ENCODE measurements around the gene CHEK1.
"Not testable (repeated sequence)": the region's sequence is repeated elsewhere in the genome, so short reads cannot be mapped to it uniquely, and the experiment has no call there.

The CHEK1 gene

DNA sequence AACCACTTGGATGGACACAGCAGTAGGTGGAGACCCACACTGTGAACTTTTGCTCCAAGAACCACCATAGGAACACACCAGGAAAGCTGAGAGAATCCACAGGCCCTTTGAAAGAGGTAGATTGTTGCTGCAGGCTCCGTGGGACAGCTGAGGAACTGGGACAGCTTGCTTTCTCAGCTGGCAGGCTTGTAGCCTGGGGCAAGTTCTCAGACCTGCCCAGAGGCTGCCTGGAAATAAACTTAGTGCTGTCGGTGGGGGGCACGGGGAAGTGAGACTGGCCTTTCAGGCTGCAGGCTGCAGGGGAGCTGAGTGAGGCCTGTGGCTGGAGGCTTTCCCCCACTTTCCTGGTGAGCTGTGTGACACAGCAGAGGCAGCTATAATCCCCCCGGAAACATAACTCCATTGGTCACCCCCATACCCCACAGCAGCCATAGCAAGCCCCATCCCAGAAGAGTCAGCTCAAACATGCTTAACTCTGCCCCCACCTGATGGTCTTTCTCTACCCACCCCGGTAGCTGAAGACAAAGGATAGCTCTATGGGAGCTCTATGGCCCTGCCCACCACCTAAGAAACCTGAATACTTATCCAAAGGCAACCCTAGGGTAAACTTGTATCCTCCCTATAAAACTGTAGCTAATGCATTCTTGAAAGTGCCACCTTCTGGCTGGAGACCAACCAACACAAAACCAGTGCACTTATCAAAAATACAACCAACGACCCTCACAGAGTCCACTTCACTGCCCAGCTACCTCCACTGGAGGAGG, 77.1 kb downstream of the CHEK1 start:
- DNase-seq = peak; percentile 64

DNA sequence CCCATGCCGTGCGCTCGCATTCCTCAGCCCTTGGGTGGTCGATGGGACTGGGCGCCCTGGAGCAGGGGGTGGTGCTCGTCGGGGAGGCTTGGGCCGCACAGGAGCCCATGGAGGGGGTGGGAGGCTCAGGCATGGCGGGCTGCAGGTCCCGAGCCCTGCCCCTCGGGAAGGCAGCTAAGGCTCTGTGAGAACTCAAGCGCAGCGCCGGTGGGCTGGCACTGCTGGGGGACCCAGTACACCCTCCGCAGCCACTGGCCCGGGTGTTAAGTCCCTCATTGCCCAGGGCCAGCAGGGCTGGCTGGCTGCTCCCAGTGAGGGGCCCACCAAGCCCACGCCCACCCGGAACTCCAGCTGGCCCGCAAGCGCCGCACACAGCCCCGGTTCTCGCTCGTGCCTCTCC, 79.7 kb downstream of the CHEK1 start:
- DNase-seq = not testable (repeated sequence)

DNA sequence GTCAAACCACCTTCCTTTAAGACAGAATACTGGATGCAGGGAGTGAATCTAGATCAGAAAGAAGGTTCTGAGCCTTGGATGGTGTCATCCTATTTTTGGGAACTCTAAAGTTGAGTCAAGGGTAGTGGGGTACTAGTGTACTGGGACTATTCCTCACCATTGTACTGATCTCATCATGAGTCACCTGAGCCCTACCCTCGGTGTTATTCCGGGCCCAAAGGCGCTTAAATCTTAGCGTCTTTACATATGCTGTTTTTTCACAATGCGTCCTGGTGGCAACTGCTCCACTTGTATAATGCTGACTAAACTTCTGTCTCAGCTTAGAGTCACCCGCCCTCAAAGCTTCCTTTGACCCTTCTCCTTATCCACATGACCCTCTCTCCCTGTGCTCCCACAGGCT, 95.8 kb downstream of the CHEK1 start:
- DNase-seq = no peak

DNA sequence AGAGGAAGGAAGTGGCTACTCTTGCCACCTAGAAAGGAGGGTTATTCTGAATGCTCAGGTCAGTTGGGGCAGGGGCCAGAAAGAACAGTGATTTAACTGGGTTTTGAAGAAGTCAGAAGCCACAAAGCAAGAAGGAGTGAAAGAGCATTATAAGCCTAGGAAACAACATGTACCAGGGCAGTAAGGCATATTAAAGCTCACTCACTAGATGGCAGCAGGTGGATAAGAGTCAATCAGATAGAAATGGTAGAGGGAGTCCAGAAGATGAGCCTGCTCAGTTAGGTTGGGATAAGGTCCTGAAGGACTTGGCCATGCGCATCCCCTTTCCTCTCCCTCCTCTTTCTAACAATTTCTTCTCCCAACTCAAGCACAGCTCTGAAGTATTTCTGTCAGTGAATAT, 99.2 kb downstream of the CHEK1 start:
- peak; percentile 22 for DNase-seq

Measured in NCI-H146 (cell line).